Neuronal stem cell (in vitro differentiated cells): ENCODE results near the gene IVD.
A peak's percentile ranks its signal among the peaks of the same experiment; 100 is the strongest.
"Not testable (repeated sequence)": the region's sequence is repeated elsewhere in the genome, so short reads cannot be mapped to it uniquely, and the experiment has no call there.

Experiments
- DNase-seq: peaks from one replicate; pipeline ENCODE4 v3.0.0-alpha.2; 2013; ENCODE audit warnings: low spot score
- H2AFZ ChIP-seq: one replicate; pipeline ENCODE4 v1.6.1; 2013; ENCODE audit warnings: mild to moderate bottlenecking, low read length, inconsistent platforms
- H2AK5ac ChIP-seq: 2 replicates; pipeline ENCODE4 v1.6.1; 2013; ENCODE audit warnings: low read depth, mild to moderate bottlenecking, inconsistent platforms, low read length, moderate library complexity, mixed read lengths
- H2BK120ac ChIP-seq: 2 replicates; pipeline ENCODE4 v1.6.1; 2013; ENCODE audit warnings: low read depth, mild to moderate bottlenecking, inconsistent platforms, low read length, moderate library complexity, mixed read lengths
- H2BK12ac ChIP-seq: one replicate; pipeline ENCODE4 v1.6.1; 2013; ENCODE audit warnings: low read length, inconsistent platforms
- H2BK15ac ChIP-seq: 2 replicates; pipeline ENCODE4 v1.6.1; 2013; ENCODE audit warnings: mild to moderate bottlenecking, low read length, inconsistent platforms, mixed read lengths
- H2BK5ac ChIP-seq: one replicate; pipeline ENCODE4 v1.6.1; 2013; ENCODE audit warnings: inconsistent platforms, mild to moderate bottlenecking, low read length, moderate library complexity
- H3K14ac ChIP-seq: one replicate; pipeline ENCODE4 v1.6.1; 2013; ENCODE audit warnings: low read length, inconsistent platforms
- H3K18ac ChIP-seq: 2 replicates; pipeline ENCODE4 v1.6.1; 2013; ENCODE audit warnings: low read length, inconsistent platforms
- H3K23ac ChIP-seq: 2 replicates; pipeline ENCODE4 v1.6.1; 2013; ENCODE audit warnings: low read depth, mild to moderate bottlenecking, mixed read lengths, low read length, inconsistent platforms; ENCODE audit not compliant: poor library complexity
- H3K27ac ChIP-seq: replicated peaks from 3 replicates; pipeline ENCODE4 v1.5.1; 2013; ENCODE audit warnings: low read length, inconsistent platforms
- H3K27me3 ChIP-seq, 3 experiments: 2 replicates each; pipeline ENCODE4 v1.6.1; 2013; ENCODE audit warnings: low read length in 3 of 3, mild to moderate bottlenecking in 2 of 3, inconsistent platforms in 1 of 3, low read depth in 1 of 3, mixed read lengths in 1 of 3, moderate library complexity in 1 of 3; ENCODE audit not compliant: control insufficient read depth in 3 of 3, insufficient read depth in 3 of 3
- H3K36me3 ChIP-seq, 2 donors: replicated peaks in 1 of 2; 2 replicates each; pipeline ENCODE4 v1.6.1; 2013; ENCODE audit warnings: low read length in 2 of 2; ENCODE audit not compliant: control insufficient read depth in 2 of 2, insufficient read depth in 2 of 2
- H3K4ac ChIP-seq: 2 replicates; pipeline ENCODE4 v1.6.1; 2013; ENCODE audit warnings: inconsistent platforms, mild to moderate bottlenecking, low read length, moderate library complexity
- H3K4me1 ChIP-seq, 2 donors: 1 replicate in 1 of 2; 2 replicates in 1 of 2; pipeline ENCODE4 v1.6.1; 2013; ENCODE audit warnings: low read length in 2 of 2, low read depth in 1 of 2; ENCODE audit not compliant: control insufficient read depth in 2 of 2, insufficient read depth in 1 of 2
- H3K4me2 ChIP-seq: one replicate; pipeline ENCODE4 v1.6.1; 2013; ENCODE audit warnings: mild to moderate bottlenecking, low read length, inconsistent platforms; ENCODE audit not compliant: insufficient read depth, poor library complexity, severe bottlenecking
- H3K4me3 ChIP-seq, 2 donors: 2 replicates each; pipeline ENCODE4 v1.5.1; 2013; ENCODE audit warnings: low read length in 2 of 2, mild to moderate bottlenecking in 2 of 2, inconsistent platforms in 1 of 2, moderate library complexity in 1 of 2
- H3K79me1 ChIP-seq: one replicate; pipeline ENCODE4 v1.6.1; 2013; ENCODE audit warnings: low read depth, mild to moderate bottlenecking, inconsistent platforms, low read length, moderate library complexity
- H3K9ac ChIP-seq: one replicate; pipeline ENCODE4 v1.6.1; 2013; ENCODE audit warnings: mild to moderate bottlenecking, low read depth, low read length, inconsistent platforms; ENCODE audit not compliant: poor library complexity
- H3K9me3 ChIP-seq, 2 donors: replicated peaks in 1 of 2; 2 replicates each; pipeline versions ENCODE3 to v1.6.1; 2013; ENCODE audit warnings: low read length in 2 of 2, mild to moderate bottlenecking in 2 of 2, inconsistent platforms in 1 of 2, low read depth in 1 of 2, mixed read lengths in 1 of 2, moderate library complexity in 1 of 2; ENCODE audit not compliant: control insufficient read depth in 2 of 2, insufficient read depth in 1 of 2
- H4K8ac ChIP-seq: one replicate; pipeline ENCODE4 v1.6.1; 2013; ENCODE audit warnings: low read depth, mild to moderate bottlenecking, inconsistent platforms, low read length, moderate library complexity
- H4K91ac ChIP-seq: one replicate; pipeline ENCODE4 v1.6.1; 2013; ENCODE audit warnings: low read length, low read depth, mild to moderate bottlenecking, inconsistent platforms; ENCODE audit not compliant: poor library complexity
- WGBS, 2 donors: extraction: QIAGEN DNeasy Blood & Tissue Kit; methylation state at CpG; one replicate each; pipeline ENCODE4 v1.1.7; 2013; ENCODE audit warnings: missing lambda C conversion rate in 2 of 2, mixed read lengths in 1 of 2; ENCODE audit not compliant: insufficient read length in 2 of 2, insufficient replicate concordance in 1 of 2; ENCODE audit errors: extremely low coverage in 2 of 2; 5-methylcytosine and 5-hydroxymethylcytosine counted together

IVD gene

GRCh38 chr15:40452296-40453090 is 46.9 kb downstream of the IVD start:
- Histone ChIP-seq H3K4me1 (peaks cover 0 to 29% of the 10 kb centered on the region in 2 donors), H4K8ac (no peak overlapping the region), H2AFZ (no peak overlapping the region), H3K9ac (no peak overlapping the region), H3K4me2 (no peak overlapping the region), H3K79me1 (peaks cover 8% of the 10 kb centered on the region), H2BK15ac (no peak overlapping the region), H3K23ac (no peak overlapping the region), H3K27ac (no peak overlapping the region), H3K4me3 (no peak overlapping the region), H3K18ac (no peak overlapping the region), H2BK5ac (no peak overlapping the region), H2AK5ac (no peak overlapping the region), H3K9me3 (no peaks in the 10 kb centered on the region), H4K91ac (no peak overlapping the region), H3K27me3 (no peaks in the 10 kb centered on the region), H3K36me3 (peaks cover 0 to 3% of the 10 kb centered on the region in 2 donors), H3K4ac (no peak overlapping the region), H3K14ac (no peak overlapping the region), H2BK12ac (no peak overlapping the region), H2BK120ac (no peak overlapping the region)
- DNase-seq: no peak
- no CpG with 5 or more reads among the region's 11 CpGs for WGBS, 2 donors

GRCh38 chr15:40453941-40454340 is 48.3 kb downstream of the IVD start:
- not testable (repeated sequence) for DNase-seq, H3K23ac ChIP-seq, H3K27ac ChIP-seq

GRCh38 chr15:40454904-40455391 is 49.4 kb downstream of the IVD start:
- H2BK15ac ChIP-seq: no peak overlapping the region
- H3K79me1 ChIP-seq: peaks cover 14% of the 10 kb centered on the region
- peaks cover 12 to 20% of the 10 kb centered on the region in 2 donors for H3K36me3 ChIP-seq
- H3K9ac ChIP-seq: no peak overlapping the region
- H3K4me3 ChIP-seq: no peak overlapping the region
- H3K27me3 ChIP-seq: no peaks in the 10 kb centered on the region
- H3K14ac ChIP-seq: no peak overlapping the region
- WGBS, 2 donors: no CpG with 5 or more reads among the region's 9 CpGs
- no peak overlapping the region for H3K27ac ChIP-seq
- H2BK12ac ChIP-seq: no peak overlapping the region
- H3K4me1 ChIP-seq: peaks cover 0 to 29% of the 10 kb centered on the region in 2 donors
- H3K9me3 ChIP-seq: no peaks in the 10 kb centered on the region
- no peak overlapping the region for H3K4ac ChIP-seq
- H2AK5ac ChIP-seq: no peak overlapping the region
- H2BK5ac ChIP-seq: no peak overlapping the region
- H2AFZ ChIP-seq: no peak overlapping the region
- H3K23ac ChIP-seq: peak overlapping the region; percentile 75
- no peak overlapping the region for H2BK120ac ChIP-seq
- no peak overlapping the region for H4K91ac ChIP-seq
- no peak overlapping the region for H3K18ac ChIP-seq
- H4K8ac ChIP-seq: no peak overlapping the region
- H3K4me2 ChIP-seq: no peak overlapping the region
- no peak for DNase-seq

More at GRCh38 chr15:40453941-40454340, 48.3 kb downstream of the IVD start:
- no CpG with 5 or more reads among the region's 3 CpGs for WGBS, 2 donors
- not testable (repeated sequence) for H2AFZ ChIP-seq, H2AK5ac ChIP-seq, H3K9ac ChIP-seq, H3K27me3 ChIP-seq, H2BK5ac ChIP-seq, H2BK12ac ChIP-seq, H4K8ac ChIP-seq, H3K14ac ChIP-seq, H3K9me3 ChIP-seq, H4K91ac ChIP-seq, H3K4me3 ChIP-seq, H2BK120ac ChIP-seq, H3K4ac ChIP-seq, H3K4me2 ChIP-seq, H2BK15ac ChIP-seq
- peaks cover 5 to 13% of the 10 kb centered on the region in 2 donors for H3K36me3 ChIP-seq
- H3K4me1 ChIP-seq: peaks cover 0 to 29% of the 10 kb centered on the region in 2 donors
- peaks cover 11% of the 10 kb centered on the region for H3K79me1 ChIP-seq
- peak overlapping the region; percentile 39 for H3K18ac ChIP-seq

GRCh38 chr15:40456299-40456712 is 50.7 kb downstream of the IVD start:
- H3K14ac ChIP-seq: no peak overlapping the region
- no peak overlapping the region for H3K9ac ChIP-seq
- no peak overlapping the region for H2BK5ac ChIP-seq
- no peak overlapping the region for H3K4me2 ChIP-seq
- no peak overlapping the region for H4K8ac ChIP-seq
- peaks cover 0 to 23% of the 10 kb centered on the region in 2 donors for H3K4me1 ChIP-seq
- peak overlapping the region; percentile 38 for H3K23ac ChIP-seq
- no peak overlapping the region for H2BK120ac ChIP-seq
- H3K27me3 ChIP-seq: no peaks in the 10 kb centered on the region
- DNase-seq: no peak
- peaks cover 14% of the 10 kb centered on the region for H3K79me1 ChIP-seq
- H3K36me3 ChIP-seq: peaks cover 12 to 33% of the 10 kb centered on the region in 2 donors
- H2BK12ac ChIP-seq: no peak overlapping the region
- H4K91ac ChIP-seq: no peak overlapping the region
- H3K4me3 ChIP-seq: no peak overlapping the region
- no peak overlapping the region for H2AFZ ChIP-seq
- H3K27ac ChIP-seq: no peak overlapping the region
- no peak overlapping the region for H2AK5ac ChIP-seq
- no peak overlapping the region for H3K4ac ChIP-seq
- no peaks in the 10 kb centered on the region for H3K9me3 ChIP-seq
- no peak overlapping the region for H2BK15ac ChIP-seq
- no peak overlapping the region for H3K18ac ChIP-seq
- WGBS, 2 donors: no CpG with 5 or more reads among the region's 7 CpGs
